ENCODE data around the gene MFSD6.

GRCh38 chr2:190507135-190507534 lies 99.0 kb downstream of the MFSD6 start:
- TF ChIP-seq CTCF (IDR thresholded peaks at IDR 0.05), result no peak
- no peak for TF ChIP-seq POLR2A (IDR thresholded peaks at IDR 0.05)
- TF ChIP-seq EP300 (IDR thresholded peaks at IDR 0.05), result no peak
